Measurements from ENCODE around the gene DESI1.
"Not testable (repeated sequence)": the region's sequence is repeated elsewhere in the genome, so short reads cannot be mapped to it uniquely, and the experiment has no call there.

The DESI1 gene

GRCh38 chr22:41558241-41558630, 62.6 kb downstream of the DESI1 start:
- not testable (repeated sequence) for DNase-seq (ENCODE audit: low read depth in 2 of 2)

DNA sequence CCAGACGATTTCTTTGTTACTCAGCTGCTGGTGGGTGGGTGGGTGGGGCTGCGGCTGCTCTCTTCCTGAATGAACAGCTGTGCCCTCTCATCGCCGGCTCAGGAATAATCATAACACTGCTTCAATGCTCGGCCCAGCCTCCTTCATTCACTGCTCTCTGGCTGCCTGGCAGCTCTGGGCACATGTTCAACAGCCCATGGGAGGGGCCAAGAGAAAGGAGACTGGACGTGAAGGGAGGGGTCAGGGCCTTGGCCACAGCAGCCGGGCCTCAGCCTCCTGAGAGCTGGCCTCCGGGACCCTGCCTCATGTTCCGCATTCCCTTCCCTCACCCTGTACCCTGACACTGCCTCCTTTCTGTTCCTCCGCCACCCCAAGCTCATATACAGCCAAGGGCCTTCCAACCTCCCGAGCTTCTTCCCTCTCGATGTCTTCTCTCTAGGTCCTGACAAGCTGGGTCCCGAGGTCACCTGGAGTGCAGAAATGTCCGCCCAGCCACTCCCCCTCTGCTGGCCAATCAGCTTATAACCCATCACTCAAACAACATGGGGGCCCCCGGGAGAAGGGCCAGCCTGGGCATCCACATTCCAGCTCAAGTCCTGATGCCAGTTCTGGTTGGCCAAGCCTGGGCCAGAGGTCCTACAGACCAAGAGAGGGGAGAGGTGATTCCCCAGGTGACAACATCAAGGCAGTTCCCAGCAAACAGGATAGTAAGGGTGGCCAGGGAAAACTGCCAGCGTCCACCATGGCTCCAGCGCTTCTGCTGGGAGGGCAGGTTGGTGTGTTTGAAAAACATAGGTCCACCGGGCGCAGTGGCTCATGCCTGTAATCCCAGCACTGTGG, 63.2 kb downstream of the DESI1 start:
- no peak for DNase-seq (ENCODE audit: low read depth in 2 of 2)

GRCh38 chr22:41556561-41556960, 64.3 kb downstream of the DESI1 start:
- no peak for DNase-seq (ENCODE audit: low read depth in 2 of 2)

- no peak for DNase-seq (ENCODE audit: low read depth in 2 of 2)
These were observed 65.4 kb downstream of the DESI1 start for GRCh38 chr22:41555325-41555982.

DNA sequence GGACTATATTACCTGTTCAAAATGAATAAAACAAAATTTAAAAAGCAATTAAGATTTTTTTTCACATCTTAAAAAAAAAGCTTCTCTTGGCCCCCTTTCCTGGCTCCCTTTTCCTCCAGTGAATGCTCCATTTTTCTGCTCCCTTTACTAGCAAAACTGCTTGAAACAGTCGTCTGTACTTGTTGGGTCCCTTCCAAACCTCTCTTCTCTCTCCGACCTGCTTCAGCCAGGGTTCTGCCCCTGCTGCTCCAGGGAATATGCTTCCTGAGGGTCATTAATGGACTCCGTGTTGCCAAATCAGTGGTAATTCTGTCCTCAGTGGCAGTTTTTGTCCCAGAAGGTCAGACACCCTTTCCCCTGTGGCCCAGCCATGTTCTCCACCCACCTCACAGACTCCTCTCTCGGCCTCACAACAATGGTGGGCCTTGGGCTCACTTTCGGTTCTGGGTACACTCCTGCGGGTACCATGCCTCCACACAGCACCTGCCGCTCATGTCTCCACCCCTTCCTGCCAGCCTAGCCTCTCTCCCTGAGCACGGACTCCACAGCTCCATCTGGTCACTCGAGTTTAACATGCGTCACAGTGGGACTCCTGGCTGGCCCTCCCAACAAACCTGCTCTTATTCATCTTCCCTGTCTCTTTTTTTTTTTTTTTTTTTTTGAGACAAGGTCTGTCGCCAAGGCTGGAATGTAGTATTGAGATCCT, 68.8 kb downstream of the DESI1 start:
- DNase-seq (ENCODE audit: low read depth in 2 of 2), result no peak

- no peak for DNase-seq (ENCODE audit: low read depth in 2 of 2)
These were observed 69.8 kb downstream of the DESI1 start for GRCh38 chr22:41550952-41551491.

DNA sequence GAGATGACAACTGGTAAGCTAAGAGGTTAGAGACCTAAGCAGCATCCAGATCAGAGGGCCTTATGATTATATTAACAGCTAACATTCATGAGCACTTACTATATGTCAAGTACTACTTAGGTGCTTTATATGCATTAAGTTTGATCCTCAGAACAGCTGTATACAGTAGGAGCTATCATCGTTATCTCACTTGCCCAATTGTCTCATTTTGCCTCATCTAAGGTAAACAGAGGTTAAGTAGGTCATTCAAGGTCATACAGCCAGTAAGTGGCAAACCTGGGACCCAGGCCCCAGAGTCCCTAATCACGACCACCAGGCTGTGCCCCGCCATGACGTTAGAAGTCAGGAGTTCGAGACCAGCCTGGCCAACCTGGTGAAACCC, 72.0 kb downstream of the DESI1 start:
- DNase-seq (ENCODE audit: low read depth in 2 of 2), result no peak
